ENCODE measurements around the gene RCC1.

DNA sequence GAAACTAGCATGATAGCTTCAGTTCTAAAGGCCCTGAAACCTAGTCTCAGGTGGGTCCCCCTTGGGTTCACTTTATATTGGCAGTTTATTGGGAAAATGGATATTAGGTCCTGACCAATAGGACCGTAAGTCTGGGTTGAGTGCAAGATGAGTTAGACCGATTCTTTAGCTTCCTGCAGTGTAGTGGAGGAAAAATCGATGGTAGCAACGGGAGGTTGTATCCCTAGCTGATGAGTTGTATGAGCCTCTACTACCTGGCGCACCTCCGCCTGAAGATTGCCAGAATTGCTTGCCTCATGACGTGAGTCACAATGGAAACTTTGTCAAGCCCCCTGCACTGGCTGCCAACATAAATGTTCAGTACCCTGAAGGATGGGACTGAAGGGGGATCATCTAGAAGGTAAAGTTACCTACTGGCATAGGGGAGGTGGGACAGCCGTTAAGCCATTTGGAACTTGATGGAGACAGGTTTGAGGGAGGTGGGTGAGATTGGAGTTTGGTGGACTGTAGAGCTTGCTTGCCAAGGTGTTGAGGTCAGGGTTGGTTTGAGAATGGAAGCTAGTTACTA is 3.9 kb downstream of the RCC1 start:
- TF ChIP-seq, protein P1, sequence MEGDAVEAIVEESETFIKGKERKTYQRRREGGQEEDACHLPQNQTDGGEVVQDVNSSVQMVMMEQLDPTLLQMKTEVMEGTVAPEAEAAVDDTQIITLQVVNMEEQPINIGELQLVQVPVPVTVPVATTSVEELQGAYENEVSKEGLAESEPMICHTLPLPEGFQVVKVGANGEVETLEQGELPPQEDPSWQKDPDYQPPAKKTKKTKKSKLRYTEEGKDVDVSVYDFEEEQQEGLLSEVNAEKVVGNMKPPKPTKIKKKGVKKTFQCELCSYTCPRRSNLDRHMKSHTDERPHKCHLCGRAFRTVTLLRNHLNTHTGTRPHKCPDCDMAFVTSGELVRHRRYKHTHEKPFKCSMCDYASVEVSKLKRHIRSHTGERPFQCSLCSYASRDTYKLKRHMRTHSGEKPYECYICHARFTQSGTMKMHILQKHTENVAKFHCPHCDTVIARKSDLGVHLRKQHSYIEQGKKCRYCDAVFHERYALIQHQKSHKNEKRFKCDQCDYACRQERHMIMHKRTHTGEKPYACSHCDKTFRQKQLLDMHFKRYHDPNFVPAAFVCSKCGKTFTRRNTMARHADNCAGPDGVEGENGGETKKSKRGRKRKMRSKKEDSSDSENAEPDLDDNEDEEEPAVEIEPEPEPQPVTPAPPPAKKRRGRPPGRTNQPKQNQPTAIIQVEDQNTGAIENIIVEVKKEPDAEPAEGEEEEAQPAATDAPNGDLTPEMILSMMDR (optimal IDR thresholded peaks at IDR 0.05 in 1 of 3, IDR thresholded peaks at IDR 0.05 in 1 of 3, conservative IDR thresholded peaks at IDR 0.05 in 1 of 3; ENCODE audit: extremely low read depth in 1 of 3, insufficient read depth in 2 of 3, low read length in 3 of 3): no peak
- TF ChIP-seq EZH2 (IDR thresholded peaks at IDR 0.05; ENCODE audit: low read length): no peak

Data from keratinocyte (primary cell).